Endothelial cell of hepatic sinusoid (primary cell): Measurements from ENCODE around the gene SLC5A5.

Experiments
- in situ Hi-C: cut with HindIII; loops from 2 replicates; pipeline ENCODE4 v1.10.0; 2017; ENCODE audit warnings: low sequenced_read_pairs

The SLC5A5 gene

GRCh38 chr19:17943274-17944221 is 71.8 kb downstream of the SLC5A5 start:
- in situ Hi-C loops, result no loop called here

GRCh38 chr19:17944301-17944700 is 72.6 kb downstream of the SLC5A5 start:
- in situ Hi-C loops, result no loop called here
